Lower lobe of right lung (tissue), 2 donors: Measurements from ENCODE around the gene TM9SF4. TPM values are rescaled to one million over a fixed set of nuclear protein-coding genes. Genes with fewer than 3 reads are reported as not detected.
"Not testable (repeated sequence)": the region's sequence is repeated elsewhere in the genome, so short reads cannot be mapped to it uniquely, and the experiment has no call there.

Experiments
- ATAC-seq, 2 donors: fragments of 200-7000 bp; cut with Tn5 transposase; one replicate each; pipeline ENCODE4 v1.9.1; 2020 to 2022; ENCODE audit warnings: mild to moderate bottlenecking in 2 of 2, moderate library complexity in 2 of 2
- DNase-seq: peaks from one replicate; pipeline ENCODE4 v3.0.0-alpha.2; 2020
- H3K27ac ChIP-seq: fragments of 200-600 bp; one replicate; pipeline ENCODE4 v1.8.0; 2022
- H3K27me3 ChIP-seq: fragments of 200-600 bp; one replicate; pipeline ENCODE4 v1.8.0; 2022; ENCODE audit warnings: low read depth
- H3K36me3 ChIP-seq: fragments of 200-600 bp; one replicate; pipeline ENCODE4 v1.8.0; 2022; ENCODE audit warnings: mild to moderate bottlenecking
- H3K4me1 ChIP-seq: fragments of 200-600 bp; one replicate; pipeline ENCODE4 v1.8.0; 2022
- H3K4me3 ChIP-seq: fragments of 200-600 bp; one replicate; pipeline ENCODE4 v1.8.0; 2022; ENCODE audit warnings: mild to moderate bottlenecking
- H3K9me3 ChIP-seq: fragments of 200-600 bp; one replicate; pipeline ENCODE4 v1.8.0; 2022
- intact Hi-C: fragments of 100-400 bp; cut with DNase I; formaldehyde crosslinking; loops from one replicate; pipeline ENCODE4 v1.11.0; 2022
- total RNA-seq: library from RNA; stranded (reverse); fragmentation: NEBNext Ultra II Directional; extraction: Animal tissue kit (Norgen Biotek cat#: 25700); gene quantifications from one replicate; pipeline ENCODE4 v1.2.1, GENCODE V29; 2021
- TF ChIP-seq, protein P1 (sequence below): fragments of 200-600 bp; IDR thresholded peaks from one replicate; pipeline ENCODE4 v1.8.0; 2022; ENCODE audit warnings: antibody characterized with exemption, mild to moderate bottlenecking
- donor health status: DM: no; HTN: yes; CAD: no; lungs with severe emphysema.

TM9SF4 gene
- total RNA-seq, 1 donor from 2014 or later = 49.7 TPM

DNA sequence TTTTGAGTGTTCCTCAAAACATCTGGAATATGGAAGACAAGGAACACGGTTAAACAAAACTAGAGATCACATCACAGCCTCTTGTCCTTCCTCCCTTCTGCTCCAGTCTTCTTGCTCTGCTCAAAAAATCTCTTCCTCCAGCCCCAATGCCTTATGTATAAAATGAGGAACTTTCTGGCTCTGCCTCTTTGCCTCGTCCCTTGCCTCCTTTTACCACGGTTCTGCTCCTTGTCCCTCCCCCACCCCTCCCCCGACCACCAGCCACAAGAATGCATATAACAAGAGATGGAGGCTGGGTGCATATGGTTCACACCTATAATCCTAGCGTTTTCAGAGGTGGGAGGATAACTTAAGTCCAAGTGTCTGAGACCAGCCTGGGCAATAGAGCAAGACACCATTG, 54.4 kb downstream of the TM9SF4 start:
- TF ChIP-seq, protein P1, sequence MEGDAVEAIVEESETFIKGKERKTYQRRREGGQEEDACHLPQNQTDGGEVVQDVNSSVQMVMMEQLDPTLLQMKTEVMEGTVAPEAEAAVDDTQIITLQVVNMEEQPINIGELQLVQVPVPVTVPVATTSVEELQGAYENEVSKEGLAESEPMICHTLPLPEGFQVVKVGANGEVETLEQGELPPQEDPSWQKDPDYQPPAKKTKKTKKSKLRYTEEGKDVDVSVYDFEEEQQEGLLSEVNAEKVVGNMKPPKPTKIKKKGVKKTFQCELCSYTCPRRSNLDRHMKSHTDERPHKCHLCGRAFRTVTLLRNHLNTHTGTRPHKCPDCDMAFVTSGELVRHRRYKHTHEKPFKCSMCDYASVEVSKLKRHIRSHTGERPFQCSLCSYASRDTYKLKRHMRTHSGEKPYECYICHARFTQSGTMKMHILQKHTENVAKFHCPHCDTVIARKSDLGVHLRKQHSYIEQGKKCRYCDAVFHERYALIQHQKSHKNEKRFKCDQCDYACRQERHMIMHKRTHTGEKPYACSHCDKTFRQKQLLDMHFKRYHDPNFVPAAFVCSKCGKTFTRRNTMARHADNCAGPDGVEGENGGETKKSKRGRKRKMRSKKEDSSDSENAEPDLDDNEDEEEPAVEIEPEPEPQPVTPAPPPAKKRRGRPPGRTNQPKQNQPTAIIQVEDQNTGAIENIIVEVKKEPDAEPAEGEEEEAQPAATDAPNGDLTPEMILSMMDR = no peak
- ATAC-seq (no peak), DNase-seq (no peak)
- H3K4me3 ChIP-seq = no peak overlapping the region
- H3K4me1 ChIP-seq = no peaks in the 10 kb centered on the region
- H3K36me3 ChIP-seq = peaks cover 84% of the 10 kb centered on the region
- H3K9me3 ChIP-seq = no peaks in the 10 kb centered on the region
- H3K27ac ChIP-seq = no peak overlapping the region
- intact Hi-C loops = no loop called here
- H3K27me3 ChIP-seq = no peaks in the 10 kb centered on the region

DNA sequence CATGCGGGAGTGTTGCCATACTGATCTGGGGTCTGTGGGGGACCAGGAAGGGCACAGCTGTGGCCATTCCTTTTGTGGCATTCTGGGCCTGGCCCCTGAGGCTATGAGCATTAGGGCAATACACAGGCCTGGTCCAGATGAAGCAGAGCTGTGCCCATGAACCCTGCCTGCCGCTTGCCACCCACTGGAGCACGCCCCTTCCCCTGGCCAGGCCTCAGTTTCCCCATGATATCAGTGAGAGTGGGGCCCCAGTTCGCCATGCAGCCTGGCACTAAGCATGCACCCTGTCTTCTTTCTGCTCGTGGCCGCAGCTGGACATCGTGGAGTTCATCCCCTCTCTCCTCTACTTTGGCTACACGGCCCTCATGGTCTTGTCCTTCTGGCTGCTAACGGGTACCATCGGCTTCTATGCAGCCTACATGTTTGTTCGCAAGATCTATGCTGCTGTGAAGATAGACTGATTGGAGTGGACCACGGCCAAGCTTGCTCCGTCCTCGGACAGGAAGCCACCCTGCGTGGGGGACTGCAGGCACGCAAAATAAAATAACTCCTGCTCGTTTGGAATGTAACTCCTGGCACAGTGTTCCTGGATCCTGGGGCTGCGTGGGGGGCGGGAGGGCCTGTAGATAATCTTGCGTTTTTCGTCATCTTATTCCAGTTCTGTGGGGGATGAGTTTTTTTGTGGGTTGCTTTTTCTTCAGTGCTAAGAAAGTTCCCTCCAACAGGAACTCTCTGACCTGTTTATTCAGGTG, 55.6 kb downstream of the TM9SF4 start:
- no peaks in the 10 kb centered on the region for H3K4me1 ChIP-seq
- H3K27me3 ChIP-seq = no peaks in the 10 kb centered on the region
- TF ChIP-seq, protein P1 = no peak
- ATAC-seq (no peak), DNase-seq (no peak)
- no peak overlapping the region for H3K4me3 ChIP-seq
- no peak overlapping the region for H3K27ac ChIP-seq
- intact Hi-C loops = no loop called here
- peaks cover 72% of the 10 kb centered on the region for H3K36me3 ChIP-seq
- H3K9me3 ChIP-seq = no peaks in the 10 kb centered on the region

DNA sequence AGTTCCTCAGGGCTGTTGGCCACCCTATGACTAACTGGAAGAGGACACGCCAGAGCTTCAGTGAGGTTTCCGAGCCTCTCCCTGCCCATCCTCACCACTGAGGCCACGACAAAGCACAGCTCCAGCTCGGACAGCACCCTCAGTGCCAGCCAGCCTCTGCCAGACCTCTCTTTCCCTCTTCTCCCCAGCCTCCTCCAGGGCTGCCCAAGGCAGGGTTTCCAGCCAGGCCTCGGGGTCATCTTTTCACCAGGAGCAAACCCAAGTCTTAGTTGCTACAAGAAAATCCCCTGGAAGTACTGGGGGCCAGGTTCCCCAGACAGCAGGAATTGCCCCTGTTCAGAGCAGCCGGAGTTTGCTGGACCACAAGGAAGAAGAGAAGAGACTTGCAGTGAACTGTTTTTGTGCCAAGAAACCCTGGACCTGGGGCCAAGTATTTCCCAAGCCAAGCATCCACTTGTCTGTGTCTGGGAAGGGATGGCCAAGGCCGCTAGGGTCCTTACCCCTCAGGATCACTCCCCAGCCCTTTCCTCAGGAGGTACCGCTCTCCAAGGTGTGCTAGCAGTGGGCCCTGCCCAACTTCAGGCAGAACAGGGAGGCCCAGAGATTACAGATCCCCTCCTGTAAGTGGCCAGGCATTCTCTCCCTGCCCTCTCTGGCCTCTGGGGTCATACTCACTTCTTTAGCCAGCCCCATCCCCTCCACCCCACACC, 56.5 kb downstream of the TM9SF4 start:
- ATAC-seq (no peak), DNase-seq (no peak)
- Histone ChIP-seq H3K27me3 (no peaks in the 10 kb centered on the region), H3K36me3 (peaks cover 65% of the 10 kb centered on the region), H3K27ac (no peak overlapping the region), H3K4me3 (no peak overlapping the region), H3K9me3 (no peaks in the 10 kb centered on the region), H3K4me1 (no peaks in the 10 kb centered on the region)
- intact Hi-C loops = no loop called here
- TF ChIP-seq, protein P1 = no peak

DNA sequence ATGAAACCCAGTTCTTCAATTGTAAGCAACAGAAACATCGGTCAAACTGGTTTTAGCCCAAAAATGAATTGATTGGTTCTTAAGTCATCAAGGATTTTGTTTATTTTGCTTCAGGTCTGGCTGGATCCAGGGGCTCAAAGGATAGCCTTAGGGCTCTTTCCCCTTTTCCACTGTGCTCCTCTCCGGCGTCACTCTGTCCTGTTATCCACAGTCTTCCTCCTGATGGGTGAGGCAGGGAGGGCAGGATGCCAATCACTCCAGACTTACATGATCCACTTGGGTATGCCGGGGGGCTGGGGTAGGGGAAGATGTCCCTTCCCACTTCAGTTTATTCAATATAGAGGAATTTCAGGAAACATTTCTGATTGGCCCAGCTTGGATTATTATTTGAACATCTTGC, 58.0 kb downstream of the TM9SF4 start:
- ATAC-seq (no peak), DNase-seq (no peak)
- no peaks in the 10 kb centered on the region for H3K4me1 ChIP-seq
- intact Hi-C loops = no loop called here
- TF ChIP-seq, protein P1 = no peak
- peaks cover 49% of the 10 kb centered on the region for H3K36me3 ChIP-seq
- no peaks in the 10 kb centered on the region for H3K9me3 ChIP-seq
- H3K4me3 ChIP-seq = no peak overlapping the region
- no peaks in the 10 kb centered on the region for H3K27me3 ChIP-seq
- H3K27ac ChIP-seq = no peak overlapping the region

DNA sequence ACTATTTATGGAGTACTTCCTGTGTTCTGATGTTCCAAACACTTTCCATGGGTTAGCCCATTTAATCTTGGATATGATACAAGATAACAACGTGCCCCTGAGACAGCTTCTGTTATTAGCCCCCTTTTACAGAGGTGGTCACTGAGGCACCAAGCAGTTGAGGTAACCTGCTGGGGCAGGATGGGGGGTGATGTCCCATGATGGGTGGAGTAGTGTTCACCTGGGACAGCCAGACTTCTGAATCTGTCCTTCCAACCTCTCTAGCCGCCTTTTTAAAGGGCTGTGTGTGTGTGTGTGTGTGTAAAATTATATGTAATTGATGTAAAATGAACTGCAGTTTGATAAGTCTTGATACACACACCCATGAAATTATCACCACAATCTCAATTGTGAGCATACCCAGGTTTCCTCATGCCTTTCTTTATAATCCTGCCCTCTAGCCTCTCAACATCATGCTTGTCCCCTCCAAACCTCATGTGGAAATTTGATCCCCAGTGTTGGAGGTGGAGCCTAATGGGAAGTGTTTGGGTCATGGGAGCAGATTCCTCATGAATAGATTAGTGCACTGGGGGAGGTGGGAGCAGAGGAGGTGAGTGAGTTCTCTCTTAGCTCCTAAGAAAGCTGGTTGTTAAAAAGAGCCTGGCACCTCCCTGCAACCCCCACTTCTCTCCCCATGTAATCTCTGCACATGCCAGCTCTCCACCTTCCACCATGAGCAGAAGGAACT, 58.8 kb downstream of the TM9SF4 start:
- DNase-seq (no peak), ATAC-seq (peak in 1 of 2 donors; percentile 21)
- Histone ChIP-seq H3K4me1 (no peaks in the 10 kb centered on the region), H3K27ac (no peak overlapping the region), H3K27me3 (no peaks in the 10 kb centered on the region), H3K36me3 (peaks cover 41% of the 10 kb centered on the region), H3K9me3 (no peaks in the 10 kb centered on the region), H3K4me3 (no peak overlapping the region)
- TF ChIP-seq, protein P1 = no peak
- intact Hi-C loops = no loop called here

DNA sequence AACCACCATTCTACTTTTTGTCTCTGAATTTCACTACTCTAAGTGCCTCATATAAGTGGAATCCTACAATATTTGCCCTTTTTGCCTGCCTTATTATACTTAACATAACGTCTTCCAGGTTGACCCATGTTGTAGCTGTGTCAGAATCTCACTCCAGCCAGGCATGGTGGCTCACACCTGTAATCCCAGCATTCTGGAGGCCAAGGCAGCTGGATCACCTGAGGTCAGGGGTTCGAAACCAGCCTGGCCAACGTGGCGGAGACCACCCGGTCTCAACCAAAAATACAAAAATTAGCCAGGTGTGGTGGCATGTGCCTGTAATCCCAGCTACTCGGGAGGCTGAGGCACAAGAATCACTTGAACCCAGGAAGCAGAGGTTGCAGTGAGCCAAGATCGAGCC, 68.2 kb downstream of the TM9SF4 start:
- ATAC-seq, H3K4me3 ChIP-seq, H3K27me3 ChIP-seq, H3K27ac ChIP-seq, H3K9me3 ChIP-seq, intact Hi-C loops, DNase-seq, H3K36me3 ChIP-seq, H3K4me1 ChIP-seq: not testable (repeated sequence)
